ENCODE data around the gene NTRK2. TPM values are rescaled to one million over a fixed set of nuclear protein-coding genes. Genes with fewer than 3 reads are reported as not detected.

Gene NTRK2
- total RNA-seq, 1 experiment from 2014 or later: not detected

- Histone ChIP-seq H3K36me3 (ENCODE audit: control insufficient read depth in 1 of 2, insufficient read depth in 2 of 2, low read length in 2 of 2) (no peaks in the 10 kb centered on the region), H2AFZ (ENCODE audit: low read depth, low read length, poor library complexity, severe bottlenecking) (no peak overlapping the region), H3K4me2 (ENCODE audit: low read length) (no peak overlapping the region), H3K4me3 (replicated peaks in 1 of 2; ENCODE audit: low read depth in 1 of 2, low read length in 2 of 2) (no peak overlapping the region), H3K27ac (ENCODE audit: low read depth, low read length) (no peak overlapping the region), H3K4me1 (ENCODE audit: control insufficient read depth in 1 of 2, insufficient read depth in 2 of 2, low read length in 2 of 2) (peaks cover 2 to 15% of the 10 kb centered on the region in 2 experiments; a peak in 3 of 4 replicates), H3K9me2 (ENCODE audit: insufficient read depth) (no peaks in the 10 kb centered on the region), H4K20me1 (ENCODE audit: insufficient read depth) (no peaks in the 10 kb centered on the region), H3K27me3 (ENCODE audit: insufficient read depth, low read length) (no peaks in the 10 kb centered on the region), H3K79me2 (ENCODE audit: insufficient read depth, low read length) (no peaks in the 10 kb centered on the region), H3K9me3 (ENCODE audit: control insufficient read depth in 1 of 2, insufficient read depth in 1 of 2, low read depth in 1 of 2, low read length in 2 of 2) (no peaks in the 10 kb centered on the region), H3K9ac (ENCODE audit: low read length) (no peak overlapping the region)
- BruUV-seq (replicated peaks): no TSS peak
- intact Hi-C loops (cut with micrococcal nuclease): loop anchor here (5.0 to 10.0 kb wide), 2 partner anchors 554 to 664 kb away; no protein-coding TSS in a partner anchor
- CTCF ChIA-PET: interaction anchor here (1.2 kb wide), 1 partner anchor 192 kb away, joined by 3 read pairs; no protein-coding TSS in a partner anchor
- RAD21 ChIA-PET (ENCODE audit: low non-redundant PET in 1 of 2, low total read pairs in 2 of 2, uncharacterized antibody in 2 of 2, unreplicated experiment in 2 of 2): no interaction called here
- POLR2A ChIA-PET: no interaction called here
- ATAC-seq: no peak
- TF ChIP-seq FOSL1 (IDR thresholded peaks at IDR 0.05; ENCODE audit: low read depth): no peak
- TF ChIP-seq POLR2AphosphoS5 (IDR thresholded peaks at IDR 0.05; ENCODE audit: low read depth, low read length): no peak
- TF ChIP-seq JUND (IDR thresholded peaks at IDR 0.05): no peak
- TF ChIP-seq RAD21 (IDR thresholded peaks at IDR 0.05; ENCODE audit: low read depth): no peak
- TF ChIP-seq YY1 (IDR thresholded peaks at IDR 0.05; ENCODE audit: extremely low read depth, insufficient replicate concordance, low read depth, low read length): no peak
- TF ChIP-seq, protein P1, sequence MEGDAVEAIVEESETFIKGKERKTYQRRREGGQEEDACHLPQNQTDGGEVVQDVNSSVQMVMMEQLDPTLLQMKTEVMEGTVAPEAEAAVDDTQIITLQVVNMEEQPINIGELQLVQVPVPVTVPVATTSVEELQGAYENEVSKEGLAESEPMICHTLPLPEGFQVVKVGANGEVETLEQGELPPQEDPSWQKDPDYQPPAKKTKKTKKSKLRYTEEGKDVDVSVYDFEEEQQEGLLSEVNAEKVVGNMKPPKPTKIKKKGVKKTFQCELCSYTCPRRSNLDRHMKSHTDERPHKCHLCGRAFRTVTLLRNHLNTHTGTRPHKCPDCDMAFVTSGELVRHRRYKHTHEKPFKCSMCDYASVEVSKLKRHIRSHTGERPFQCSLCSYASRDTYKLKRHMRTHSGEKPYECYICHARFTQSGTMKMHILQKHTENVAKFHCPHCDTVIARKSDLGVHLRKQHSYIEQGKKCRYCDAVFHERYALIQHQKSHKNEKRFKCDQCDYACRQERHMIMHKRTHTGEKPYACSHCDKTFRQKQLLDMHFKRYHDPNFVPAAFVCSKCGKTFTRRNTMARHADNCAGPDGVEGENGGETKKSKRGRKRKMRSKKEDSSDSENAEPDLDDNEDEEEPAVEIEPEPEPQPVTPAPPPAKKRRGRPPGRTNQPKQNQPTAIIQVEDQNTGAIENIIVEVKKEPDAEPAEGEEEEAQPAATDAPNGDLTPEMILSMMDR (IDR thresholded peaks at IDR 0.05 in 2 of 3, conservative IDR thresholded peaks at IDR 0.05 in 1 of 3; ENCODE audit: borderline replicate concordance in 1 of 3, insufficient read depth in 1 of 3, low read depth in 2 of 3, low read length in 2 of 3): no peak
- TF ChIP-seq SIN3A (IDR thresholded peaks at IDR 0.05; ENCODE audit: low read depth): no peak
- TF ChIP-seq SRF (IDR thresholded peaks at IDR 0.05; ENCODE audit: low read depth): no peak
- no peak for TF ChIP-seq MAX (IDR thresholded peaks at IDR 0.05)
- TF ChIP-seq CBX3 (IDR thresholded peaks at IDR 0.05; ENCODE audit: low read depth): no peak
- no peak for TF ChIP-seq ZFX (IDR thresholded peaks at IDR 0.05)
- TF ChIP-seq SP1 (IDR thresholded peaks at IDR 0.05; ENCODE audit: low read depth): no peak
- DNase-seq (ENCODE audit: low read depth, low spot score): no peak
Observed at GRCh38 chr9:84950879-84951811, 281.6 kb downstream of the NTRK2 start.

Measured in HCT116 (cell line).